ENCODE measurements around the gene CYB5B. TPM values are rescaled to one million over a fixed set of nuclear protein-coding genes. Genes with fewer than 3 reads are reported as not detected.

CYB5B gene
- total RNA-seq, 2 experiments from 2014 or later: 160 to 172 TPM

GRCh38 chr16:69477546-69477945, 53.1 kb downstream of the CYB5B start:
- CTCF ChIA-PET: interaction anchor here (1.6 kb wide), 1 partner anchor 29 kb away, joined by 4 read pairs; no protein-coding TSS in a partner anchor
- intact Hi-C loops (cut with micrococcal nuclease): no loop called here
- H3K27me3 Mint-ChIP-seq (ENCODE audit: low read depth): no peaks in the 10 kb centered on the region
- no peaks in the 10 kb centered on the region for H3K9me3 Mint-ChIP-seq
- H3K27ac Mint-ChIP-seq: no peak overlapping the region
- H3K4me3 Mint-ChIP-seq: no peak overlapping the region
- no peaks in the 10 kb centered on the region for H3K36me3 Mint-ChIP-seq (ENCODE audit: low read depth)
- no peak for DNase-seq
- peaks cover 6% of the 10 kb centered on the region for H3K4me1 Mint-ChIP-seq (ENCODE audit: low read depth)

GRCh38 chr16:69478685-69479084, 54.3 kb downstream of the CYB5B start:
- no peaks in the 10 kb centered on the region for H3K36me3 Mint-ChIP-seq (ENCODE audit: low read depth)
- peaks cover 6% of the 10 kb centered on the region for H3K4me1 Mint-ChIP-seq (ENCODE audit: low read depth)
- CTCF ChIA-PET: no interaction called here
- no peaks in the 10 kb centered on the region for H3K9me3 Mint-ChIP-seq
- no peak for DNase-seq
- intact Hi-C loops (cut with micrococcal nuclease): no loop called here
- no peak overlapping the region for H3K27ac Mint-ChIP-seq
- no peak overlapping the region for H3K4me3 Mint-ChIP-seq
- H3K27me3 Mint-ChIP-seq (ENCODE audit: low read depth): no peaks in the 10 kb centered on the region

DNA sequence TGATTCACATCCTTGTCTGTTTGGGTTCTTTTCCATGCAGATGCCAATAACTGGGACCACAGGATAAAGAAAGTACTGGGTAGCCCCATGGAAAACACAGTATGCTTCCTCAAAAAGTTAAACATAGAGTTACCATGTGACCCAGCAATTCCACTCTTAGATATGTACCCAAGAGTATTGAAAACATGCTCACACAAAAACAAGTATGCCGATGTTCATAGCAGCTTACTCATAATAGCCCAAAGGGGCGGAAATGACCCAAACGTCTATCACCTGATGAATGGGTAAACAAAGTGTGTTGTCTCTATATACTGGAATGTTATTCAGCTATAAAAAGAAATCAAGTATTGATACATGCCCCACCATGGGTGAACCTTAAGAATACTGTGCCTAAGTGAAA, 55.4 kb downstream of the CYB5B start:
- CTCF ChIA-PET: no interaction called here
- DNase-seq: no peak
- H3K4me1 Mint-ChIP-seq (ENCODE audit: low read depth): peaks cover 6% of the 10 kb centered on the region
- intact Hi-C loops (cut with micrococcal nuclease): no loop called here
- no peaks in the 10 kb centered on the region for H3K9me3 Mint-ChIP-seq
- H3K27ac Mint-ChIP-seq: no peak overlapping the region
- H3K36me3 Mint-ChIP-seq (ENCODE audit: low read depth): no peaks in the 10 kb centered on the region
- peaks cover 2% of the 10 kb centered on the region for H3K27me3 Mint-ChIP-seq (ENCODE audit: low read depth)
- H3K4me3 Mint-ChIP-seq: no peak overlapping the region

DNA sequence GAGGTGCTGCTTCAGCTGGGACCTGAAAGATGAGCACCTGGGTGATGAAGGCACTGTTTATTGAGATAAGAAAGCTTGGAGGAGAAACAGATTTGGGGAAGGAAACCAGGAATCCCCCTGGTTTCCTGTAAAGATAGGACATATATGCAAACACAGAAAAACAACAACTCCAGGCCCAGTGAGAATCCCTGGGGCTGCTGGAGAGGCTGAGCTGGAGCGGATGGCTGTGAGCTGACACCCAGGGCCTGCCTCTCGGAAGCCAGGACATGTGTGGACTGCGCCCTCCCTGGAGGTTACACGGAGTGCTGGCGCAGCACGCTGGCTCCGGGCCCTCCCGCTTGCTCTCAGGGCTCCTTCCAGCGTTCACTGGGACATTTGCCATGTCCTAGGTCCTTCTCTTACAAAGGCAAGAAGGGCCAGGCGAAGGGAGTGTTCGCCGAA, 57.5 kb downstream of the CYB5B start:
- no peak overlapping the region for H3K4me3 Mint-ChIP-seq
- CTCF ChIA-PET: interaction anchor here (0.9 kb wide), 1 partner anchor 42 kb away, joined by 3 read pairs; no protein-coding TSS in a partner anchor
- intact Hi-C loops (cut with micrococcal nuclease): no loop called here
- H3K27ac Mint-ChIP-seq: no peak overlapping the region
- H3K36me3 Mint-ChIP-seq (ENCODE audit: low read depth): no peaks in the 10 kb centered on the region
- no peaks in the 10 kb centered on the region for H3K9me3 Mint-ChIP-seq
- DNase-seq: no peak
- H3K4me1 Mint-ChIP-seq (ENCODE audit: low read depth): peaks cover 5% of the 10 kb centered on the region
- H3K27me3 Mint-ChIP-seq (ENCODE audit: low read depth): peaks cover 2% of the 10 kb centered on the region

DNA sequence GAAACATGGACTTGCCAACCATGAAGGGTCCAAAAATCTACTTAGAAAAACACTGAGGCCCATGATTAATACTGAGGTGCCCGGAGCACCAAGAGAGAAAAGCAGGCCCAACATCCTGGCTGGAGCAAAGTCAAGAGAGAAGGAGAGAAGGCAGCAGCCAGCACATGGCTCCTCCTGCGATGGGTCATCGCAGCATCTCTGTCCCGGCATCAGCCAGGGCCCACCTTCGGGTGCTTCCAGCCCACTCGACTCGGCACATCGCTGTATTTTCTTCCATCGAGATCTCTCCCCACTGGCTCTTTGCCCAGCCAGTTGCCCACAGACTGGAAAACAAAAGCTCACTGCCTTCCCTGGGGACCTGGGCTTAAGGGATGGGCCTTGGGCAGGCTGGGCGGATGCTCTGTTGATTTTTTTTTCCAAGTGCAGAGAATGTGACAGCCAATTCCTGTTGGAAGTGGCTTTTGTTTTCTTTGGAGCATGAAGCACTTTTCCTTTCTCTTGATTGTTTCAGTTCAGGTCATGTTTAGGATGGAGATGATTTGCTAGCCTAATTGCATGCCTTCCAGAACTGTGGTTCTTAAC, 58.1 kb downstream of the CYB5B start:
- no peak for DNase-seq
- no peaks in the 10 kb centered on the region for H3K4me1 Mint-ChIP-seq (ENCODE audit: low read depth)
- H3K27me3 Mint-ChIP-seq (ENCODE audit: low read depth): peaks cover 2% of the 10 kb centered on the region
- no peak overlapping the region for H3K4me3 Mint-ChIP-seq
- H3K27ac Mint-ChIP-seq: no peak overlapping the region
- intact Hi-C loops (cut with micrococcal nuclease): no loop called here
- H3K36me3 Mint-ChIP-seq (ENCODE audit: low read depth): no peaks in the 10 kb centered on the region
- CTCF ChIA-PET: no interaction called here
- no peaks in the 10 kb centered on the region for H3K9me3 Mint-ChIP-seq

- CTCF ChIA-PET: no interaction called here
- DNase-seq: no peak
These were observed 59.2 kb downstream of the CYB5B start for GRCh38 chr16:69483611-69484010.

GRCh38 chr16:69485361-69485760, 60.9 kb downstream of the CYB5B start:
- no peaks in the 10 kb centered on the region for H3K4me1 Mint-ChIP-seq (ENCODE audit: low read depth)
- H3K27ac Mint-ChIP-seq: no peak overlapping the region
- peaks cover 2% of the 10 kb centered on the region for H3K27me3 Mint-ChIP-seq (ENCODE audit: low read depth)
- no peak for DNase-seq
- CTCF ChIA-PET: interaction anchor here (1.3 kb wide), 1 partner anchor 9 kb away, joined by 3 read pairs; no protein-coding TSS in a partner anchor
- intact Hi-C loops (cut with micrococcal nuclease): no loop called here
- H3K36me3 Mint-ChIP-seq (ENCODE audit: low read depth): no peaks in the 10 kb centered on the region
- H3K4me3 Mint-ChIP-seq: no peak overlapping the region
- H3K9me3 Mint-ChIP-seq: no peaks in the 10 kb centered on the region

More at GRCh38 chr16:69483611-69484010, 59.2 kb downstream of the CYB5B start:
- peaks cover 2% of the 10 kb centered on the region for H3K27me3 Mint-ChIP-seq (ENCODE audit: low read depth)
- no peak overlapping the region for H3K27ac Mint-ChIP-seq
- no peaks in the 10 kb centered on the region for H3K4me1 Mint-ChIP-seq (ENCODE audit: low read depth)
- H3K36me3 Mint-ChIP-seq (ENCODE audit: low read depth): no peaks in the 10 kb centered on the region
- intact Hi-C loops (cut with micrococcal nuclease): no loop called here
- no peak overlapping the region for H3K4me3 Mint-ChIP-seq
- H3K9me3 Mint-ChIP-seq: no peaks in the 10 kb centered on the region

GRCh38 chr16:69485816-69486215, 61.4 kb downstream of the CYB5B start:
- CTCF ChIA-PET: interaction anchor here (1.3 kb wide), 1 partner anchor 9 kb away, joined by 3 read pairs; no protein-coding TSS in a partner anchor
- H3K27ac Mint-ChIP-seq: no peak overlapping the region
- no peaks in the 10 kb centered on the region for H3K9me3 Mint-ChIP-seq
- no peak overlapping the region for H3K4me3 Mint-ChIP-seq
- H3K27me3 Mint-ChIP-seq (ENCODE audit: low read depth): peaks cover 2% of the 10 kb centered on the region
- no peaks in the 10 kb centered on the region for H3K4me1 Mint-ChIP-seq (ENCODE audit: low read depth)
- intact Hi-C loops (cut with micrococcal nuclease): no loop called here
- no peak for DNase-seq
- H3K36me3 Mint-ChIP-seq (ENCODE audit: low read depth): no peaks in the 10 kb centered on the region

GRCh38 chr16:69486272-69486671, 61.9 kb downstream of the CYB5B start:
- CTCF ChIA-PET: interaction anchor here (1.3 kb wide), 1 partner anchor 8 kb away, joined by 3 read pairs; no protein-coding TSS in a partner anchor
- H3K4me3 Mint-ChIP-seq: no peak overlapping the region
- H3K4me1 Mint-ChIP-seq (ENCODE audit: low read depth): no peaks in the 10 kb centered on the region
- peaks cover 2% of the 10 kb centered on the region for H3K27me3 Mint-ChIP-seq (ENCODE audit: low read depth)
- intact Hi-C loops (cut with micrococcal nuclease): no loop called here
- H3K27ac Mint-ChIP-seq: no peak overlapping the region
- no peaks in the 10 kb centered on the region for H3K36me3 Mint-ChIP-seq (ENCODE audit: low read depth)
- no peaks in the 10 kb centered on the region for H3K9me3 Mint-ChIP-seq
- no peak for DNase-seq

- intact Hi-C loops (cut with micrococcal nuclease): no loop called here
- H3K36me3 Mint-ChIP-seq (ENCODE audit: low read depth): no peaks in the 10 kb centered on the region
- H3K27me3 Mint-ChIP-seq (ENCODE audit: low read depth): peaks cover 2% of the 10 kb centered on the region
- H3K27ac Mint-ChIP-seq: no peak overlapping the region
- no peaks in the 10 kb centered on the region for H3K9me3 Mint-ChIP-seq
- no peak overlapping the region for H3K4me3 Mint-ChIP-seq
- H3K4me1 Mint-ChIP-seq (ENCODE audit: low read depth): no peaks in the 10 kb centered on the region
- CTCF ChIA-PET: no interaction called here
- no peak for DNase-seq
These were observed 62.3 kb downstream of the CYB5B start for GRCh38 chr16:69486724-69487123.

- Mint-ChIP-seq H3K4me1 (ENCODE audit: low read depth) (no peaks in the 10 kb centered on the region), H3K4me3 (no peak overlapping the region), H3K27ac (no peak overlapping the region), H3K9me3 (no peaks in the 10 kb centered on the region), H3K36me3 (ENCODE audit: low read depth) (no peaks in the 10 kb centered on the region), H3K27me3 (ENCODE audit: low read depth) (no peaks in the 10 kb centered on the region)
- DNase-seq: no peak
- CTCF ChIA-PET: no interaction called here
- intact Hi-C loops (cut with micrococcal nuclease): loop anchor here (10.0 kb wide), 1 partner anchor 264 kb away; the partner anchor contains the start of gene NOB1
These were observed 66.4 kb downstream of the CYB5B start for GRCh38 chr16:69490707-69491324.

DNA sequence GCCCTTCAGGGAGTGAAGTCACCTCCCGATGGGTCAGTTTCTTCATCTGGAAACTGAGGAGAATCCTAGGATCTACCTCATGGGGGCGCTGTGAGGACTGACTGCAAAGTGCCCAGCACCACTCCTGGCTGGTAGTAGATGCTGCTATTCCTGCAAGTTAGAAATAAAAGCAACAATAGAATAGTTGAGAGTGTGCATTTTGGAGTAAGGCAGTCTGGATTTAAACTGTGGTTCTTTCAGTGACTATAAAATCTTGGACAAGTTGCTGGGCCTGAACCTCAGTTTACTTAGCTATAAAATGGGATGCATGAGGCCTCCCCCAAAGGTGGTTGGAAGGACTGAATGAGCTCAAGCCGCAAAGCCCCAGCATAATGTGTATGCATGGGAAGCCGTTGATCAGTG, 70.6 kb downstream of the CYB5B start:
- no peak overlapping the region for H3K27ac Mint-ChIP-seq
- CTCF ChIA-PET: interaction anchor here (0.5 to 1.5 kb wide), 7 partner anchors 10 to 222 kb away, joined by 3 to 5 read pairs (median 3); no protein-coding TSS in a partner anchor
- no peaks in the 10 kb centered on the region for H3K27me3 Mint-ChIP-seq (ENCODE audit: low read depth)
- no peaks in the 10 kb centered on the region for H3K4me1 Mint-ChIP-seq (ENCODE audit: low read depth)
- peak; percentile 82 for DNase-seq
- intact Hi-C loops (cut with micrococcal nuclease): loop anchor here (1.0 to 10.0 kb wide), 2 partner anchors 69 to 260 kb away; partner anchors contain the start of gene NOB1
- H3K4me3 Mint-ChIP-seq: no peak overlapping the region
- H3K9me3 Mint-ChIP-seq: no peaks in the 10 kb centered on the region
- H3K36me3 Mint-ChIP-seq (ENCODE audit: low read depth): no peaks in the 10 kb centered on the region

DNA sequence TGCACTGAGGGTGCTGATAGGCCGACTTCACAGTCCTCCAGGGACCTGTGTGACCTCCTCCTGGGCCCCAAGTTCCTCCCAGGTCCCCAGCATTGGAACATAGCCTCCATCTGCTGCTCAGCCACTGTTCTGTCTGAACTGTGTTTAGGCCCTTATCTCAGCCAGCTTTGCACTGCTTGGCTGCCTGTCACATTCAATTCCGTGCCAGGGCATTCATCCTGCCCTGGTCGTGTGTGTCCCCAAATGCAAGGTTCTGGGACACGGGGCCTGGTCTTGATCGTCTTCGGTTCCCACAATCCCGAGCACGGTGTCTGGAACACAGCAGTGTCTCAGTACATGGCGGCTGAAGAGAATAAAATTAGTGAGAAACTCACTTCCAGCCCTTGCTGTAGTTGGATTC, 71.4 kb downstream of the CYB5B start:
- Mint-ChIP-seq H3K9me3 (no peaks in the 10 kb centered on the region), H3K27ac (no peak overlapping the region), H3K27me3 (ENCODE audit: low read depth) (no peaks in the 10 kb centered on the region), H3K4me3 (no peak overlapping the region), H3K4me1 (ENCODE audit: low read depth) (no peaks in the 10 kb centered on the region), H3K36me3 (ENCODE audit: low read depth) (no peaks in the 10 kb centered on the region)
- CTCF ChIA-PET: interaction anchor here (0.5 to 1.5 kb wide), 2 partner anchors 25 to 221 kb away, joined by 3 to 4 read pairs; no protein-coding TSS in a partner anchor
- no peak for DNase-seq
- intact Hi-C loops (cut with micrococcal nuclease): loop anchor here (1.0 to 10.0 kb wide), 2 partner anchors 68 to 259 kb away; partner anchors contain the start of gene NOB1

Data from activated naive CD4-positive, alpha-beta T cell treated with anti-CD3 and anti-CD28 coated beads for 36 hours (primary cell).